HCT116 (cell line): ENCODE data around the gene SYN1. TPM values are rescaled to one million over a fixed set of nuclear protein-coding genes. Genes with fewer than 3 reads are reported as not detected.

ENCODE experiments used
- ATAC-seq: fragments of 200-7000 bp; cut with Tn5 transposase; 2 replicates; pipeline ENCODE4 v1.9.1; 2020; ENCODE audit warnings: mild to moderate bottlenecking, moderate library complexity
- BruUV-seq: library from RNA; stranded (reverse); fragments of 400-500 nt; replicated peaks from 2 replicates; lab custom pipeline; 2021; lab: Mats Ljungman, UMichigan
- CTCF ChIA-PET: fragments of 300-600 bp; sonication (Branson Sonifier 250); formaldehyde crosslinking; loops from one replicate; lab custom pipeline; 2021; ENCODE audit warnings: antibody characterized with exemption; lab: Charles Lee
- POLR2A ChIA-PET: fragments of 300-600, 350-600 bp; sonication (Branson Sonifier 250); formaldehyde crosslinking; loops from one replicate; lab custom pipeline; 2021; ENCODE audit warnings: antibody characterized with exemption; lab: Charles Lee
- RAD21 ChIA-PET, 2 experiments: fragments of 300-600 bp; sonication (Branson Sonifier 250); formaldehyde crosslinking; loops; one replicate each; lab custom pipeline; 2023; ENCODE audit warnings: low total read pairs in 2 of 2; ENCODE audit not compliant: uncharacterized antibody in 2 of 2, unreplicated experiment in 2 of 2, low non-redundant PET in 1 of 2; lab: Charles Lee
- DNase-seq: peaks from one replicate; pipeline ENCODE4 v3.0.0-alpha.2; 2010; ENCODE audit warnings: low read depth, low spot score
- H2AFZ ChIP-seq: fragments of 200-600 bp; shearing (Covaris generic), sonication (generic); 2 replicates; pipeline ENCODE4 v1.6.1; 2017; ENCODE audit warnings: low read depth, mixed run types, mixed read lengths, antibody characterized with exemption, low read length; ENCODE audit not compliant: poor library complexity, severe bottlenecking
- H3K27ac ChIP-seq: 2 replicates; pipeline ENCODE4 v1.5.1; 2012; ENCODE audit warnings: low read depth, low read length
- H3K27me3 ChIP-seq: fragments of 200-600 bp; sonication (generic); 2 replicates; pipeline ENCODE4 v1.6.1; 2016; ENCODE audit warnings: mixed run types, low read length, mixed read lengths; ENCODE audit not compliant: insufficient read depth
- H3K36me3 ChIP-seq, 2 experiments: fragments of 200-500 bp in 1 of 2; fragments of 200-600 bp in 1 of 2; sonication (Bioruptor generic) in 1 of 2; sonication (generic) in 1 of 2; 2 replicates each; pipeline versions ENCODE4 v1.5.1 to v1.6.1; 2014 to 2016; ENCODE audit warnings: low read length in 2 of 2, inconsistent platforms in 1 of 2, mixed read lengths in 1 of 2, mixed run types in 1 of 2; ENCODE audit not compliant: insufficient read depth in 2 of 2, control insufficient read depth in 1 of 2
- H3K4me1 ChIP-seq, 2 experiments: fragments of 200-600 bp in 1 of 2; sonication (generic) in 1 of 2; 2 replicates each; pipeline versions ENCODE4 v1.5.1 to v1.6.1; 2012 to 2017; ENCODE audit warnings: low read length in 2 of 2, inconsistent platforms in 1 of 2, mild to moderate bottlenecking in 1 of 2, mixed read lengths in 1 of 2, mixed run types in 1 of 2, moderate library complexity in 1 of 2; ENCODE audit not compliant: insufficient read depth in 2 of 2, control insufficient read depth in 1 of 2
- H3K4me2 ChIP-seq: fragments of 200-600 bp; sonication (generic); 2 replicates; pipeline ENCODE4 v1.6.1; 2017; ENCODE audit warnings: mixed run types, low read length, mixed read lengths
- H3K4me3 ChIP-seq, 2 experiments: fragments of 200-600 bp in 1 of 2; sonication (generic) in 1 of 2; replicated peaks in 1 of 2; 2 replicates each; pipeline ENCODE4 v1.5.1; 2011 to 2016; ENCODE audit warnings: low read length in 2 of 2, control low read depth in 1 of 2, low read depth in 1 of 2, mild to moderate bottlenecking in 1 of 2, mixed read lengths in 1 of 2, mixed run types in 1 of 2
- H3K79me2 ChIP-seq: fragments of 200-600 bp; sonication (generic); 2 replicates; pipeline ENCODE4 v1.6.1; 2017; ENCODE audit warnings: mild to moderate bottlenecking, mixed run types, low read length, moderate library complexity, mixed read lengths; ENCODE audit not compliant: insufficient read depth
- H3K9ac ChIP-seq: fragments of 200-600 bp; sonication (generic); 2 replicates; pipeline ENCODE4 v1.6.1; 2016; ENCODE audit warnings: low read length, mixed read lengths
- H3K9me2 ChIP-seq: fragments of 200-600 bp; sonication (generic), shearing (Covaris generic); 2 replicates; pipeline ENCODE4 v1.6.1; 2017; ENCODE audit warnings: mixed run types, mild to moderate bottlenecking, moderate library complexity; ENCODE audit not compliant: insufficient read depth
- H3K9me3 ChIP-seq, 2 experiments: fragments of 200-500 bp in 1 of 2; fragments of 200-600 bp in 1 of 2; sonication (Bioruptor generic) in 1 of 2; sonication (generic) in 1 of 2; 2 replicates each; pipeline ENCODE4 v1.6.1; 2014 to 2017; ENCODE audit warnings: low read length in 2 of 2, mixed read lengths in 2 of 2, inconsistent platforms in 1 of 2, low read depth in 1 of 2, mild to moderate bottlenecking in 1 of 2, mixed run types in 1 of 2, moderate library complexity in 1 of 2; ENCODE audit not compliant: control insufficient read depth in 1 of 2, insufficient read depth in 1 of 2
- H4K20me1 ChIP-seq: fragments of 200-600 bp; sonication (generic), shearing (Covaris generic); 2 replicates; pipeline ENCODE4 v1.6.1; 2017; ENCODE audit warnings: mixed run types, mild to moderate bottlenecking, moderate library complexity; ENCODE audit not compliant: insufficient read depth
- ATF3 ChIP-seq: IDR thresholded peaks from 2 replicates; pipeline ENCODE4 v1.6.1; 2012
- CBX3 ChIP-seq: IDR thresholded peaks from 2 replicates; pipeline ENCODE4 v1.6.1; 2012; ENCODE audit warnings: low read depth
- CEBPB ChIP-seq: IDR thresholded peaks from 2 replicates; pipeline ENCODE4 v1.6.1; 2012; ENCODE audit warnings: low read depth
- CTCF ChIP-seq, 3 experiments: fragments of 200-600 bp in 1 of 3; sonication (generic) in 1 of 3; IDR thresholded peaks in 2 of 3; conservative IDR thresholded peaks in 1 of 3; 2 replicates each; pipeline ENCODE4 v1.5.1; 2012 to 2017; ENCODE audit warnings: low read depth in 2 of 3, low read length in 2 of 3, antibody characterized with exemption in 1 of 3, borderline replicate concordance in 1 of 3, control low read depth in 1 of 3, mild to moderate bottlenecking in 1 of 3, mixed read lengths in 1 of 3, mixed run types in 1 of 3, moderate library complexity in 1 of 3; ENCODE audit not compliant: insufficient read depth in 1 of 3
- EGR1 ChIP-seq: IDR thresholded peaks from 2 replicates; pipeline ENCODE4 v1.6.1; 2012; ENCODE audit warnings: low read depth
- ELF1 ChIP-seq: IDR thresholded peaks from 2 replicates; pipeline ENCODE4 v1.6.1; 2012; ENCODE audit warnings: low read depth, borderline replicate concordance
- EZH2 ChIP-seq: fragments of 200-600 bp; sonication (generic); IDR thresholded peaks from 2 replicates; pipeline ENCODE4 v1.6.1; 2017; ENCODE audit warnings: antibody characterized with exemption, mixed run types
- FOSL1 ChIP-seq: IDR thresholded peaks from 2 replicates; pipeline ENCODE4 v1.6.1; 2012; ENCODE audit warnings: low read depth
- MAX ChIP-seq: IDR thresholded peaks from 2 replicates; pipeline ENCODE4 v1.6.1; 2012
- POLR2A ChIP-seq: IDR thresholded peaks from 2 replicates; pipeline ENCODE4 v1.7.0; 2011; ENCODE audit warnings: borderline replicate concordance; ENCODE audit not compliant: insufficient read depth, insufficient read length; ENCODE audit errors: extremely low read depth
- POLR2AphosphoS5 ChIP-seq: IDR thresholded peaks from 2 replicates; pipeline ENCODE4 v1.6.1; 2011; ENCODE audit warnings: mild to moderate bottlenecking, low read depth, low read length, moderate library complexity
- RAD21 ChIP-seq: IDR thresholded peaks from 2 replicates; pipeline ENCODE4 v1.6.1; 2012; ENCODE audit warnings: low read depth, mild to moderate bottlenecking
- SIN3A ChIP-seq: IDR thresholded peaks from 2 replicates; pipeline ENCODE4 v1.6.1; 2012; ENCODE audit warnings: low read depth
- SP1 ChIP-seq: IDR thresholded peaks from 2 replicates; pipeline ENCODE4 v1.6.1; 2012; ENCODE audit warnings: low read depth
- SRF ChIP-seq: IDR thresholded peaks from 2 replicates; pipeline ENCODE4 v1.6.1; 2012; ENCODE audit warnings: low read depth
- YY1 ChIP-seq: IDR thresholded peaks from 2 replicates; pipeline ENCODE4 v1.6.1; 2011; ENCODE audit warnings: low read length, low read depth, moderate library complexity, mild to moderate bottlenecking; ENCODE audit not compliant: insufficient replicate concordance; ENCODE audit errors: extremely low read depth
- ZFX ChIP-seq: fragments of 450-650 bp; IDR thresholded peaks from 2 replicates; pipeline ENCODE4 v1.6.1; 2017
- ZNF274 ChIP-seq: fragments of 200-500 bp; sonication (Bioruptor generic); IDR thresholded peaks from 2 replicates; pipeline ENCODE4 v1.6.1; 2014; ENCODE audit warnings: mild to moderate bottlenecking, low read depth, low read length, inconsistent platforms
- intact Hi-C: fragments of 100-400 bp; cut with micrococcal nuclease; formaldehyde crosslinking; loops from 2 replicates; pipeline ENCODE4 v1.10.0; 2022
- total RNA-seq: library from RNA; stranded (reverse); gene quantifications from one replicate; pipeline ENCODE4 v1.2.1, GENCODE V29; 2021; ENCODE audit not compliant: unreplicated experiment

The SYN1 gene
- total RNA-seq, 1 experiment from 2014 or later = 0.86 TPM

- TF ChIP-seq ATF3 = no peak
Measured at GRCh38 chrX:47613082-47613481, 6.6 kb downstream of the SYN1 start (continued).

- no peaks in the 10 kb centered on the region for H3K79me2 ChIP-seq
- no peaks in the 10 kb centered on the region for H3K27me3 ChIP-seq
- H3K4me3 ChIP-seq = no peak overlapping the region
- ChIA-PET CTCF (no interaction called here), POLR2A (no interaction called here), RAD21 (no interaction called here)
- H3K9me2 ChIP-seq = no peaks in the 10 kb centered on the region
- no peak overlapping the region for H3K4me2 ChIP-seq
- H3K9ac ChIP-seq = no peak overlapping the region
- H4K20me1 ChIP-seq = no peaks in the 10 kb centered on the region
- DNase-seq (no peak), ATAC-seq (no peak)
- H3K4me1 ChIP-seq = no peaks in the 10 kb centered on the region; a peak in 1 of 4 replicates
- no peak for TF ChIP-seq EGR1
- TF ChIP-seq ZFX = no peak
- no peak for TF ChIP-seq FOSL1
- TF ChIP-seq YY1 = no peak
- TF ChIP-seq CEBPB = no peak
- TF ChIP-seq CBX3 = no peak
- no peak for TF ChIP-seq SIN3A
- no peak for TF ChIP-seq RAD21
- no peak for TF ChIP-seq ZNF274
- no peak for TF ChIP-seq MAX
- TF ChIP-seq CTCF (IDR thresholded peaks at IDR 0.05 in 2 of 3, conservative IDR thresholded peaks at IDR 0.05 in 1 of 3; ENCODE audit: borderline replicate concordance in 1 of 3, insufficient read depth in 1 of 3, low read depth in 2 of 3, low read length in 2 of 3) = no peak
- no peak for TF ChIP-seq POLR2A
- no peak for TF ChIP-seq POLR2AphosphoS5
- no peak for TF ChIP-seq SRF
- TF ChIP-seq ELF1 = no peak
- TF ChIP-seq ATF3 = no peak
- no peak for TF ChIP-seq SP1
- no peak for TF ChIP-seq EZH2
- no peak overlapping the region for H3K27ac ChIP-seq
- H3K9me3 ChIP-seq = no peaks in the 10 kb centered on the region
- no peaks in the 10 kb centered on the region for H3K36me3 ChIP-seq
- no TSS peak for BruUV-seq
- intact Hi-C loops = no loop called here
- H2AFZ ChIP-seq = no peak overlapping the region
Measured at GRCh38 chrX:47612418-47612817, 7.2 kb downstream of the SYN1 start.
